HepG2 (cell line): Measurements from ENCODE around the gene RPL31. TPM values are rescaled to one million over a fixed set of nuclear protein-coding genes. Genes with fewer than 3 reads are reported as not detected.

Source experiments
- ARHGAP35 ChIP-seq: sonication (generic); formaldehyde crosslinking; IDR thresholded peaks from 2 replicates; pipeline ENCODE4 v1.9.0; 2022; ENCODE audit warnings: mild to moderate bottlenecking, inconsistent platforms, moderate library complexity, missing genetic modification reagents, borderline replicate concordance
- BCL6 ChIP-seq: IDR thresholded peaks from 2 replicates; pipeline ENCODE4 v1.6.1; 2016; ENCODE audit warnings: missing genetic modification reagents, missing compliant biosample characterization
- CENPT ChIP-seq: sonication (generic); formaldehyde crosslinking; IDR thresholded peaks from 2 replicates; pipeline ENCODE4 v1.8.0; 2022; ENCODE audit warnings: low read depth, mild to moderate bottlenecking, moderate library complexity, missing genetic modification reagents
- CTCF ChIP-seq: sonication (generic); formaldehyde crosslinking; IDR thresholded peaks from 2 replicates; pipeline ENCODE4 v1.5.0; 2020; ENCODE audit warnings: mild to moderate bottlenecking, missing genetic modification reagents, moderate library complexity
- EP300 ChIP-seq, 3 experiments: sonication (generic) in 1 of 3; formaldehyde crosslinking in 1 of 3; IDR thresholded peaks; 2 replicates each; pipeline versions ENCODE4 v1.5.1 to v1.6.1; 2011 to 2020; ENCODE audit warnings: low read depth in 2 of 3, low read length in 2 of 3, borderline replicate concordance in 1 of 3, improper control_type of control experiment in 1 of 3, mild to moderate bottlenecking in 1 of 3, missing genetic modification reagents in 1 of 3, moderate library complexity in 1 of 3
- HINFP ChIP-seq: sonication (generic); formaldehyde crosslinking; IDR thresholded peaks from 2 replicates; pipeline ENCODE4 v1.4.0; 2020; ENCODE audit warnings: low read depth, mild to moderate bottlenecking, missing genetic modification reagents
- IKZF1 ChIP-seq: fragments of 450-650 bp; IDR thresholded peaks from 2 replicates; pipeline ENCODE4 v1.7.1; 2016
- KLF16 ChIP-seq, 2 experiments: sonication (generic) in 1 of 2; formaldehyde crosslinking in 1 of 2; IDR thresholded peaks; 2 replicates each; pipeline versions ENCODE4 v1.6.1 to v1.8.0; 2016 to 2023; ENCODE audit warnings: missing genetic modification reagents in 2 of 2, missing compliant biosample characterization in 1 of 2
- SOX13 ChIP-seq, 3 experiments: fragments of 450-650 bp in 1 of 3; sonication (generic) in 1 of 3; formaldehyde crosslinking in 1 of 3; IDR thresholded peaks in 2 of 3; conservative IDR thresholded peaks in 1 of 3; 2 replicates each; pipeline versions ENCODE4 v1.5.0 to v1.6.1; 2016 to 2020; ENCODE audit warnings: antibody characterized with exemption in 1 of 3, mild to moderate bottlenecking in 1 of 3, missing compliant biosample characterization in 1 of 3, missing genetic modification reagents in 1 of 3, moderate library complexity in 1 of 3
- SPEN ChIP-seq: sonication (generic); formaldehyde crosslinking; IDR thresholded peaks from 2 replicates; pipeline ENCODE4 v1.5.1; 2020; ENCODE audit warnings: low read depth, mild to moderate bottlenecking, missing genetic modification reagents
- TRIM22 ChIP-seq: fragments of 450-650 bp; IDR thresholded peaks from 2 replicates; pipeline ENCODE4 v1.6.1; 2017
- UBTF ChIP-seq: sonication (generic); formaldehyde crosslinking; IDR thresholded peaks from 2 replicates; pipeline ENCODE4 v1.4.0; 2020; ENCODE audit warnings: mild to moderate bottlenecking, missing genetic modification reagents
- ZFP41 ChIP-seq: sonication (generic); formaldehyde crosslinking; IDR thresholded peaks from 2 replicates; pipeline ENCODE4 v1.4.0; 2020; ENCODE audit warnings: mild to moderate bottlenecking, missing genetic modification reagents, borderline replicate concordance
- ZNF180 ChIP-seq: sonication (generic); formaldehyde crosslinking; IDR thresholded peaks from 2 replicates; pipeline ENCODE4 v1.4.0; 2020; ENCODE audit warnings: low read depth, missing genetic modification reagents, borderline replicate concordance
- ZNF235 ChIP-seq: sonication (generic); formaldehyde crosslinking; IDR thresholded peaks from 2 replicates; pipeline ENCODE4 v1.8.1; 2023; ENCODE audit warnings: mild to moderate bottlenecking, missing genetic modification reagents, borderline replicate concordance
- ZNF331 ChIP-seq: sonication (generic); formaldehyde crosslinking; IDR thresholded peaks from 2 replicates; pipeline ENCODE4 v1.4.0; 2020; ENCODE audit warnings: missing genetic modification reagents
- ZNF350 ChIP-seq: sonication (generic); formaldehyde crosslinking; IDR thresholded peaks from 2 replicates; pipeline ENCODE4 v1.4.0; 2020; ENCODE audit warnings: mild to moderate bottlenecking, low read depth, missing genetic modification reagents, borderline replicate concordance
- ZNF691 ChIP-seq: sonication (generic); formaldehyde crosslinking; IDR thresholded peaks from 2 replicates; pipeline ENCODE4 v1.4.0; 2020; ENCODE audit warnings: missing genetic modification reagents, low read depth, mild to moderate bottlenecking, borderline replicate concordance
- ZNF883 ChIP-seq: sonication (generic); formaldehyde crosslinking; IDR thresholded peaks from 2 replicates; pipeline ENCODE4 v1.5.1; 2020; ENCODE audit warnings: mild to moderate bottlenecking, missing genetic modification reagents; ENCODE audit errors: not compliant biosample characterization
- ZZZ3 ChIP-seq: sonication (generic); formaldehyde crosslinking; IDR thresholded peaks from 2 replicates; pipeline ENCODE4 v1.4.0; 2020; ENCODE audit warnings: missing genetic modification reagents, mild to moderate bottlenecking, borderline replicate concordance
- polyA plus RNA-seq, 8 experiments: library from polyadenylated mRNA; depleted of rRNA in 3 of 8; stranded (reverse) in 7 of 8; unstranded in 1 of 8; fragments of >200 nt; fragmentation: Illumina TruSeq in 4 of 8; extraction: Trizol in 4 of 8; gene quantifications; 2 replicates each; pipeline versions ENCODE4 v1.2.1 to v1.2.3, GENCODE V29; 2011 to 2016; ENCODE audit warnings: low read depth in 4 of 8, missing spikeins in 1 of 8, mixed read lengths in 1 of 8; ENCODE audit not compliant: insufficient read depth in 1 of 8
- total RNA-seq, 5 experiments: library from RNA; depleted of rRNA; stranded (reverse); fragments of >200 nt; fragmentation: Illumina TruSeq; extraction: Trizol; gene quantifications; 2 replicates each; pipeline ENCODE4 v1.2.3, GENCODE V29; 2016; ENCODE audit warnings: low read depth in 1 of 5

Gene RPL31
- total and polyA plus RNA-seq, 2 of the 13 experiments (the other 11 are each of a cell fraction or from before 2014, with no cell fraction given), result 3,331 to 3,582 TPM

- peak; percentile 35; the same call in 1 of the 2 replicates for TF ChIP-seq SPEN (CRISPR knock-in tag)
- 0 out of 2 replicates have a peak, but pooled peaks have one; percentile 87 for TF ChIP-seq TRIM22
- no peak; the same call in 1 of the 2 replicates for TF ChIP-seq ARHGAP35 (CRISPR knock-in tag)
- TF ChIP-seq ZFP41, result no peak; the same call in 1 of the 2 replicates
- TF ChIP-seq KLF16 (CRISPR knock-in tag; IDR thresholded peaks at IDR 0.05), result 0 out of 4 replicates have a peak, but pooled peaks of 1 of the 2 experiments have one; percentile 65
- no peak for TF ChIP-seq EP300 (IDR thresholded peaks at IDR 0.05; ENCODE audit: low read depth in 2 of 2, low read length in 2 of 2)
- 0 out of 2 replicates have a peak, but pooled peaks have one; percentile 22 for TF ChIP-seq EP300 (CRISPR knock-in tag; IDR thresholded peaks at IDR 0.05; ENCODE audit: borderline replicate concordance)
- TF ChIP-seq BCL6 (CRISPR knock-in tag), result peak; percentile 27; the same call in 1 of the 2 replicates
- TF ChIP-seq ZNF691 (CRISPR knock-in tag), result no peak
- peak; percentile 98 for TF ChIP-seq CTCF (CRISPR knock-in tag)
- peak; percentile 55; the same call in 1 of the 2 replicates for TF ChIP-seq ZNF350
- TF ChIP-seq HINFP, result no peak
- no peak for TF ChIP-seq CENPT (CRISPR knock-in tag)
- no peak for TF ChIP-seq ZNF180 (CRISPR knock-in tag)
- TF ChIP-seq ZNF883 (CRISPR knock-in tag), result peak; percentile 25
- no peak for TF ChIP-seq ZNF331 (CRISPR knock-in tag)
- no peak for TF ChIP-seq IKZF1
- no peak for TF ChIP-seq UBTF (CRISPR knock-in tag)
- TF ChIP-seq SOX13 (IDR thresholded peaks at IDR 0.05), result no peak
- 0 out of 4 replicates have a peak, but pooled peaks of 1 of the 2 experiments have one; percentile 14 for TF ChIP-seq SOX13 (CRISPR knock-in tag; conservative IDR thresholded peaks at IDR 0.05 in 1 of 2, IDR thresholded peaks at IDR 0.05 in 1 of 2)
- TF ChIP-seq ZZZ3 (CRISPR knock-in tag), result no peak
- TF ChIP-seq ZNF235 (CRISPR knock-in tag), result no peak
Observed at GRCh38 chr2:100984892-100985307, 17.2 kb upstream of the RPL31 start (continued).
